Measurements from ENCODE around the gene PSD. TPM values are rescaled to one million over a fixed set of nuclear protein-coding genes. Genes with fewer than 3 reads are reported as not detected.
A peak's percentile ranks its signal among the peaks of the same experiment; 100 is the strongest.

Gene PSD
- polyA plus RNA-seq, 1 experiment, result 1.8 TPM

GRCh38 chr10:102462512-102463054 lies 44.0 kb upstream of the PSD start:
- no peaks in the 10 kb centered on the region for H3K36me3 ChIP-seq (ENCODE audit: control insufficient read depth, insufficient read depth, low read length)
- no peak for TF ChIP-seq CTCF (IDR thresholded peaks at IDR 0.05; ENCODE audit: insufficient read depth, low read depth, low read length)
- ChIA-PET POLR2A (no interaction called here), CTCF (interaction anchor here (0.6 to 5.7 kb wide), 7 partner anchors 12 to 121 kb away, joined by 3 to 33 read pairs (median 3); partner anchors contain the start of gene SUFU)
- no peaks in the 10 kb centered on the region; the same call in 1 of the 2 replicates for H3K27me3 ChIP-seq (ENCODE audit: control insufficient read depth, insufficient read depth, low read length)
- H3K4me3 ChIP-seq (ENCODE audit: low read depth, low read length), result no peak overlapping the region
- DNase-seq (ENCODE audit: low read depth), result no peak

GRCh38 chr10:102461187-102462054 lies 42.8 kb upstream of the PSD start:
- Histone ChIP-seq H3K36me3 (ENCODE audit: control insufficient read depth, insufficient read depth, low read length) (no peaks in the 10 kb centered on the region), H3K27me3 (ENCODE audit: control insufficient read depth, insufficient read depth, low read length) (no peaks in the 10 kb centered on the region; the same call in 1 of the 2 replicates), H3K4me3 (ENCODE audit: low read depth, low read length) (peak overlapping the region; percentile 55)
- TF ChIP-seq CTCF (IDR thresholded peaks at IDR 0.05; ENCODE audit: insufficient read depth, low read depth, low read length), result no peak
- ChIA-PET CTCF (interaction anchor here (1.0 to 5.7 kb wide), 6 partner anchors 9 to 122 kb away, joined by 3 to 33 read pairs (median 4); partner anchors contain the start of gene C10orf95), POLR2A (no interaction called here)
- no peak for DNase-seq (ENCODE audit: low read depth)

- CTCF ChIA-PET, result interaction anchor here (1.2 to 5.7 kb wide), 3 partner anchors 9 to 18 kb away, joined by 3 to 33 read pairs (median 7); partner anchors contain the start of gene C10orf95
- POLR2A ChIA-PET, result no interaction called here
- TF ChIP-seq CTCF (IDR thresholded peaks at IDR 0.05; ENCODE audit: insufficient read depth, low read depth, low read length), result no peak
Observed at GRCh38 chr10:102460836-102461186, 42.2 kb upstream of the PSD start.

GRCh38 chr10:102458656-102459055 lies 40.1 kb upstream of the PSD start:
- CTCF ChIA-PET, result interaction anchor here (5.7 kb wide), 1 partner anchor 20 kb away, joined by 33 read pairs; no protein-coding TSS in a partner anchor
- H3K36me3 ChIP-seq (ENCODE audit: control insufficient read depth, insufficient read depth, low read length), result no peaks in the 10 kb centered on the region
- TF ChIP-seq CTCF (IDR thresholded peaks at IDR 0.05; ENCODE audit: insufficient read depth, low read depth, low read length), result no peak
- no peak for DNase-seq (ENCODE audit: low read depth)
- H3K4me3 ChIP-seq (ENCODE audit: low read depth, low read length), result no peak overlapping the region
- POLR2A ChIA-PET, result no interaction called here
- no peaks in the 10 kb centered on the region; the same call in 1 of the 2 replicates for H3K27me3 ChIP-seq (ENCODE audit: control insufficient read depth, insufficient read depth, low read length)

More at GRCh38 chr10:102460836-102461186, 42.2 kb upstream of the PSD start:
- H3K4me3 ChIP-seq (ENCODE audit: low read depth, low read length), result peak overlapping the region; percentile 55
- H3K27me3 ChIP-seq (ENCODE audit: control insufficient read depth, insufficient read depth, low read length), result no peaks in the 10 kb centered on the region; the same call in 1 of the 2 replicates
- no peak for DNase-seq (ENCODE audit: low read depth)
- no peaks in the 10 kb centered on the region for H3K36me3 ChIP-seq (ENCODE audit: control insufficient read depth, insufficient read depth, low read length)

- no peak for TF ChIP-seq CTCF (IDR thresholded peaks at IDR 0.05; ENCODE audit: insufficient read depth, low read depth, low read length)
- Histone ChIP-seq H3K36me3 (ENCODE audit: control insufficient read depth, insufficient read depth, low read length) (no peaks in the 10 kb centered on the region), H3K27me3 (ENCODE audit: control insufficient read depth, insufficient read depth, low read length) (no peaks in the 10 kb centered on the region), H3K4me3 (ENCODE audit: low read depth, low read length) (no peak overlapping the region)
- POLR2A ChIA-PET, result no interaction called here
- no peak for DNase-seq (ENCODE audit: low read depth)
- CTCF ChIA-PET, result interaction anchor here (0.6 kb wide), 1 partner anchor 21 kb away, joined by 3 read pairs; no protein-coding TSS in a partner anchor
Observed at GRCh38 chr10:102457591-102458150, 39.1 kb upstream of the PSD start.

Measured in BJ (cell line).